ENCODE measurements around the gene CCDC7. TPM values are rescaled to one million over a fixed set of nuclear protein-coding genes. Genes with fewer than 3 reads are reported as not detected.

The CCDC7 gene
- total RNA-seq, 1 donor from 2014 or later = 20.9 TPM

GRCh38 chr10:32923849-32924248, 477.9 kb downstream of the CCDC7 start:
- intact Hi-C loops (cut with micrococcal nuclease) = no loop called here

Other genes with a start within 250 kb of the CCDC7 start
- 41.1 and 45.7 TPM in 2 replicates for gene EPC1, start 99.0 kb upstream of the CCDC7 start, total RNA-seq